HS-27A (cell line): ENCODE results near the gene STUB1.
A peak's percentile ranks its signal among the peaks of the same experiment; 100 is the strongest.

Source experiments
- DNase-seq: peaks from one replicate; pipeline ENCODE4 v3.0.0-alpha.2; 2012; ENCODE audit warnings: low read depth, missing footprints

The STUB1 gene

DNA sequence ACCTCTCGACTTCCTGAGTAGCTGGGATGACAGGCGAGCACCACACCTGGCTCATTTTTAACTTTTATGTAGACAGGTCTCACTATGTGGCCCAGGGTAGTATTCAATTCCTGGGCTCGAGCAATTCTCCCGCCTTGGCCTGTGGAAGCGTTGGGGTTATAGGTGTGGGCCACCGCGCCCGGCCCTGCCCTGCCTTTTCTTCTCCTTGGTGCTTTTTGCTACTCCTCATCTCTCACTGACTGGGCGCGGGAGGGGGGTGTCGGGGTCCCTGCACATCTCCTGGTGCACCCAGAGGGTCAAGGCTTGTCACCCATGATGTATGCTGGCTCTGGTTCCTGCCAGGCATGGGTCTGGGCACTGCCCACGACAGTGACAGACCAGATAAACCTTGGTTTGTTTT, 35.7 kb upstream of the STUB1 start:
- DNase-seq = no peak

GRCh38 chr16:645852-646678, 34.1 kb upstream of the STUB1 start:
- DNase-seq = no peak

DNA sequence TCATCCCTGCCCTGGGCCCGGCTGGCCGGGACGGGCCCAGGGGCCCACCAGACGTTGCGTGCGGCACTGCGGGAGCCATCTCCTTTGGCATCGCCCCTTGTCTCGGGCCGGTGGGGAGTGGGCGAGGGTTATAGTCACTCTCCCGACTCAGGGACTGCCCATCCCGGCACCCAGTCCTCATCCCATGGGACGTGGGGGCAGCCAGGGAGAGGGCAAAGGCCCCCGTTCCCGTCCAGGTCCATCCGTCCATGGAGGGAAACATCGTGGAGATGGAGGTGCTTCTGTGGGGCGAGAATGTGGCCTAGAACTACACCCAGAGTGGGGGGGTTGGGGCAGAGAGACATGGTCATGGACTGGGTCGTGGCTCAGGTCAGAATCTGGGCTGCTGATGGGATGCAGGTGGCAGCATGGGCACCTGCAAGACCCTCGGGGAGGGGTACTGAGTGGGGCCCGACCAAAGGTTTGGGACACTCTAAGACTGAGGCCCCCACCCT, 33.5 kb upstream of the STUB1 start:
- no peak for DNase-seq

DNA sequence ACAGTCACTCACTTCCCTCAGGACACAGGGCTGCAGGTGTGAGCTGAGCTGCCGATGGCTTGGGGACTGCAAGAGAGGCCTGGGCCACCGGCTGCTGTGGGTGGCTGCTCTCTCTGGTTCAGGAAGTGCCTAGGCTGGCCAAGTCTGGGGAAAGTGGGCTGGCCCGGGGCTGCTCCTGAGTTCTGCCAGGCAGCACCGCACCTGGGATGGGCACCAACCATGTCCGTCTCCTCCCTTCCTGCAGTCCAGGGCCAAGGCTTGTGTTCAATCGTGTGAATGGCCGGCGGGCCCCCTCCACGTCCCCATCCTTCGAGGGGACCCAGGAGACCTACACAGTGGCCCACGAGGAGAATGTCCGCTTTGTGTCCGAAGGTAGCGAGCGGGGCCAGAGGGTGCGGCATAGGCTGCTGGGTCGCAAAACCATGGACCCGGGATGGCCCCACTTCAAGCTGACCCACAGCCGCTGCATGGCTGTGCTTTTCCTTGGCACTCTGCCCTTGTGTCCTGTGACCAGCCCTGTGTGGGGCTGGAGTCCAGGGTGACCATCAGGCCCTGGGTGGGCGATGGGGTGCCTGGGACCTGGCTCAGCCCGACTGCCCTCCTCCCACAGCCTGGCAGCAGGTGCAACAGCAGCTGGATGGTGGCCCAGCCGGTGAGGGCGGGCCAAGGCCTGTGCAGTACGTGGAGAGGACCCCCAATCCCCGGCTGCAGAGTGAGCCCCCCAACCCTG, 32.9 kb upstream of the STUB1 start:
- no peak for DNase-seq

GRCh38 chr16:648071-648780, 32.0 kb upstream of the STUB1 start:
- DNase-seq = no peak

- DNase-seq = peak; percentile 62
Measured at GRCh38 chr16:648781-649589, 31.2 kb upstream of the STUB1 start, which contains the start of gene WDR90. Gene WDR90 (plus strand): TSS chr16:649365. CDS start chr16:649417, 52 bp downstream.

- no peak for DNase-seq
Measured at GRCh38 chr16:649631-650030, 30.6 kb upstream of the STUB1 start.

DNA sequence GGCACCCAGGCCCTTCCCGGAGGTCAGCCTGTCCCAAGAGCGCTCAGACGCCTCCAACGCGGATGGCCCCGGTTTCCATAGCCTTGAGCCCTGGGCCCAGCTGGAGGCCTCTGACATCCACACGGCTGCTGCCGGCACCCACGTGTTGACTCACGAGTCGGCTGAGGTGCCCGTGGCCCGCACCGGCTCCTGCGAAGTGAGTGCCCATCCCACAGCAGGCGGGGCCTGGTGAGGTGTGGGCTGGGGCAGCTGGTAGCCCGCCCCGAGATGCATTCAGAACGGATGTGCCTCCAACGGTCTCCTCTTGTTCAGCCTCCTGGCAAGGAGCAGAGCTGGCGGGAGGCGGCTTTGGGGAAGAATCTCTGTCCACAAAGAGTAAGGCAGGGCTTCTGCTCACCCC, 28.4 kb upstream of the STUB1 start:
- DNase-seq = no peak

GRCh38 chr16:652454-653305, 27.5 kb upstream of the STUB1 start:
- DNase-seq = no peak

DNA sequence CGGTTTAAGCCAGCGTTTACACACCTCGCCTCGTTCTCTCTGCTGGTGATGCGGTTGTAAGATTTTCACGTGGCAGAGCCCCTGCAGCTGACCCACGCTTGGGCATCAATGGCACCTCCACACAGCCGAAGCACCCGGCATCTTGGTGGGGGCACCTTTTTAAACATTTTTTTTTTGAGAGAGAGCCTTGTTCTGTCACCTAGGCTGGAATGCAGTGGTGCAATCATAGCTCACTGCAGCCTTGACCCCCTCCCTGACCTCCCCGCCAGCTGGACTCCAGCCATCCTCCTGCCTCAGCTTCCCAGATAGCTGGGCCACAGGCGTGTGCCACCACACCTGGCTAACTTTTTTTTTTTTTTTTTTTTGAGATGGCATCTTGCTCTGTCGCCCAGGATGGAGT, 26.2 kb upstream of the STUB1 start:
- no peak for DNase-seq

DNA sequence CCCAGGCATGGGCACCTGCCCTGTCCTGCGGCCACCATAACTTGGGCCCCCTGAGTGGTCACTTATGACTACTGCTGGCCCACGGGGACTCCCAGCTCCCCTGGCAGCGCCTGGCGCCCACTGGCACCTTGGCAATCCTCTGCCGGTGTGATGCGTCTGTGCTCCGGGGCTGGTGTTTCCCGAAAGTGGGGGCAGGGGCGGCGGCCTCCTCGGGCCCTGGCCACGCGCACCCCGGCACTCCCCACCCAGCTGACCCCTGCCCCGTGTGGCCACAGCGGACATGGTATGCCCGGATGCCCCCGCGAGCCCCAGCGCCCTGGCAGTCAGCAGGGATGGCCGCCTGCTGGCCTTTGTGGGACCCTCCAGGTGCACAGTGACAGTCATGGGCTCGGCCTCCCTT, 22.7 kb upstream of the STUB1 start:
- DNase-seq = no peak

DNA sequence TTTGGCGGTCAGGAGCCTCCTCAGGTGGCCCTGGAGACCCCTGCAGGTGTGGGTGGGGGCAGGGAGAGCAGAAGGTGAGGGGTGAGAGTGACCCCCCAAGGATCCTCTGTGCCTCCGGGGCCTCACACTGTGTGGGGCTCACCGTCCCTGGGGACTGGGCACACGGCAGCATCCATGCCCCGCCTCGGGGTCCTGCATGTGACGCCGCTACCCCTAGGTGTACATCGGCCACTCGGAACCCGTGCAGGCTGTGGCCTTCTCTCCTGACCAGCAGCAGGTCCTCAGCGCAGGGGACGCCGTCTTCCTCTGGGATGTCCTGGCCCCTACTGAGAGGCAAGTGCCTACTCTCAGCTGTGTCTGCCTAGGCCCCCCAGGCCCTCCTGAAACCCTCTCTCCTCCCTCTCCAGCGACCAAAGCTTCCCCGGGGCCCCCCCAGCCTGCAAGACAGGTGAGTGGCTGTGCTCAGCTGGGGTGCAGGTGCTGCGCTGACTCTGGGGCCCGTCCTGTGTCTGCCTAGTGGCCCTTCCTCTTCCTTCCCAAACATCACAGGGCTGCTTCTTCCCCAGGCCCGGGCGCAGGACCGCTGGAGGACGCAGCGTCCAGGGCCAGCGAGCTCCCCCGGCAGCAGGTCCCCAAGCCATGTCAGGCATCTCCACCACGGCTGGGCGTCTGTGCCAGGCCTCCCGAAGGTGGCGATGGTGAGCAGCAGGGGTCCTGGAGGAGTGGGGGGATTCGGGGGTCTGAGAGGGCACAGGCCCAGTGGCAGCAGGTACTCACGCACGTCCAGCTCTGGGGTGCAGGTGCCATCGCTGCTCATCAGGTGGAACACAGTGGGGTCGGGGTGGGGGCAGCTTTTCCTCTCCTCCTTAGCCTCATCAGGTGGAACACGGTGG, 21.3 kb upstream of the STUB1 start:
- DNase-seq = no peak

DNA sequence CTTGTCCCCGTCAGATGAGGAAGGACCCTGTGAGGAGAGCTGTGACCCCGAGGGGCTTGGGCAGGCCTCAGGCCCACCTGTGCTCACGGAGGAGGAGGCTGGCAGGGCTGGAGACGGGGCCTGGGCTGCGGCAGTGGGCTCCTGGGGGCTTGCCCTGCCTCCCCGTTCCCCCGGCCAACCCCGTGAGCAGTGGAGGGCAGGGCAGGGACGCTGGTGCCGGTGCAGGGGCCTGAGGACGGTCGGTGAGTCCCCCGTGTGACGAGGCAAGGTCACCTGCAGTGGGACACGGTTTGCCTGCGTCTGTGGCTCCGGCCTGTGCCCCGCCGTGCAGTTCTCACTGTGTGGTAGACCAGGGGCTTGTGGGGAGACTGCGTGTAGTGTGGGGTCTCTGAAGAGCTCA, 20.6 kb upstream of the STUB1 start:
- no peak for DNase-seq

- DNase-seq = no peak
Measured at GRCh38 chr16:660132-660458, 20.1 kb upstream of the STUB1 start.

GRCh38 chr16:660459-661183, 19.6 kb upstream of the STUB1 start:
- no peak for DNase-seq

DNA sequence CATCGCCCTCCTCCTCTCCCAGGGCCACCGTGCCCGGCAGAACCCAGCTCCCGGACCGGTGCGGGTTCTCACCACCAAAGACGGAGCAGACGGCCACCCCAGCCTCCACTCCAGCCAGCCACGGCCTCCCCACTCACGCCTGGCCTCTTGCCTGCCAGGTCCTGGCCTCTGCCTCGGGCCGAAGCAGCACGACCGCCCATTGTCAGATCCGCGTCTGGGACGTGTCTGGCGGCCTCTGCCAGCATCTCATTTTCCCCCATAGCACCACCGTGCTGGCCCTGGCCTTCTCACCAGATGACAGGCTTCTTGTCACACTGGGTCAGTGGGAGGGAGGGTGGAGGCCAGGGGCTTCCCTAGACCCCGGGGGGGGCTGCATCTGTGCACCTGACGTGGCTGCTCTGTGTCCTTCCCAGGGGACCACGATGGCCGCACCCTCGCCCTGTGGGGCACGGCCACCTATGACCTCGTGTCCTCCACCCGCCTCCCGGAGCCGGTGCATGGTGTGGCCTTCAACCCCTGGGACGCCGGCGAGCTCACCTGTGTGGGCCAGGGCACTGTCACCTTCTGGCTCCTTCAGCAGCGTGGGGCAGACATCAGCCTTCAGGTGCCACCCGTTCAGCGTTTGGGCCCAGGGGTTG, 18.9 kb upstream of the STUB1 start:
- no peak for DNase-seq

GRCh38 chr16:662095-662494, 18.1 kb upstream of the STUB1 start:
- no peak for DNase-seq

DNA sequence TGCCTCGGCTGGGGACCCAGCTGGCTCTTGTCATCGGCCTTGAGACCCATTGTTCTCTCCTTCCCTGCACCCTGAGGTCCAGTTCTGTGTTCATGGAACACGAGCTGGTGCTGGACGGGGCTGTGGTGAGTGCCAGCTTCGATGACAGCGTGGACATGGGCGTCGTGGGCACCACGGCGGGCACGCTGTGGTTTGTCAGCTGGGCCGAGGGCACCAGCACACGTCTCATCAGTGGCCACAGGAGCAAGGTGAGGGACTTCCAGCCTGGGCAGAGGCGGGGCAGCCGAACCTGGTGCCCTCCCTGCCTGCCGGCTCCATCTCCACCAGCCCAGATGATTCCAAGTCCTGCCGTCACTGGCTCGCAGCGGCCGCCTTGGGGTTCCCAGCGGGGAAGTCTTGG, 17.6 kb upstream of the STUB1 start:
- no peak for DNase-seq

- no peak for DNase-seq
Measured at GRCh38 chr16:666572-666971, 13.6 kb upstream of the STUB1 start.
